IPS DF 4.7 (cell line): ENCODE data around the gene DLG5.

Source experiments
- DNase-seq: peaks from one replicate; pipeline ENCODE4 v3.0.0-alpha.2; 2013; ENCODE audit warnings: low spot score; ENCODE audit errors: extremely low read depth

Gene DLG5

GRCh38 chr10:77944519-77944918, 18.0 kb upstream of the DLG5 start:
- DNase-seq: no peak

GRCh38 chr10:77943121-77943901, 16.8 kb upstream of the DLG5 start:
- no peak for DNase-seq

- no peak for DNase-seq
Measured at GRCh38 chr10:77941790-77942189, 15.2 kb upstream of the DLG5 start.

- no peak for DNase-seq
Measured at GRCh38 chr10:77940627-77941026, 14.1 kb upstream of the DLG5 start.

DNA sequence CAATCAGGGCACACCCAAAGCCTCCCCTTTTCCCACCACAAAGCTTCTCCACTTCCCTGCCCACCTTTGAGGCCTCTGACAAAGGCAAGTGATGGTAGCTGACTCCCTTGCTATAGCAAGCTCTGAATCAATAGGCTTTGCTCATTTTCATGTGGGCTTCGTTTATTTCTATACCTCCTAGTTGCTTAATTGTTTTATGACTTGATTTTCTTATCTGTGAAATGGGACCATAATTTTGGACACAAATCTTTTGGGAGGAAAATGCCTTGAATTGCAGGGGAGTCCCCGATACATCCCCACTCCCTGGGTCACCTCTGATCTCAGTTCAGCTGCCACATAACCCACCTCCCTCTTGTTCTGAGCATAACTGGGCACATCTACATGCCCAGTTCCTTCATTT, 13.7 kb upstream of the DLG5 start:
- DNase-seq: no peak

DNA sequence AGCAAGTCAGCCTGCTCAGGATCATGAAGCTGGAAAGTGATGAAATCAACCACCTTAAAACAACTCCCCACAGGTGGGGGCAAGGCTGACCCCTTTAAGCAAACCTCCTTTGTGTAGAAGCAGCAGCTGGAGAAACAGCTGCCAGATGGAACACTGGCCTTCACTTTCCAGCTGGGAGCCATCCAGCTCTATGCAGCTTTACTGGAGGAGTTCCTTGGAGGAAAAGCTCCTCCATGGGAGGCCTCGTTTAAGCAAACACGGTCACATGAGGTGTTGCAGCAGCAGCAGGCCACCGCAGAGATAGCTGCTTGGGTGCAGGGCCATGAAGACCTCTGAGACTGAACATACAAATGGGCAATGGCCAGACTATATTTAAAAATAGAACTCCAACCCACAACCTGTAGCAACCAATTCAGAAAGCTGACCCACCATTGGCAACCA, 13.0 kb upstream of the DLG5 start:
- DNase-seq: no peak

GRCh38 chr10:77936697-77937567, 10.4 kb upstream of the DLG5 start:
- no peak for DNase-seq

DNA sequence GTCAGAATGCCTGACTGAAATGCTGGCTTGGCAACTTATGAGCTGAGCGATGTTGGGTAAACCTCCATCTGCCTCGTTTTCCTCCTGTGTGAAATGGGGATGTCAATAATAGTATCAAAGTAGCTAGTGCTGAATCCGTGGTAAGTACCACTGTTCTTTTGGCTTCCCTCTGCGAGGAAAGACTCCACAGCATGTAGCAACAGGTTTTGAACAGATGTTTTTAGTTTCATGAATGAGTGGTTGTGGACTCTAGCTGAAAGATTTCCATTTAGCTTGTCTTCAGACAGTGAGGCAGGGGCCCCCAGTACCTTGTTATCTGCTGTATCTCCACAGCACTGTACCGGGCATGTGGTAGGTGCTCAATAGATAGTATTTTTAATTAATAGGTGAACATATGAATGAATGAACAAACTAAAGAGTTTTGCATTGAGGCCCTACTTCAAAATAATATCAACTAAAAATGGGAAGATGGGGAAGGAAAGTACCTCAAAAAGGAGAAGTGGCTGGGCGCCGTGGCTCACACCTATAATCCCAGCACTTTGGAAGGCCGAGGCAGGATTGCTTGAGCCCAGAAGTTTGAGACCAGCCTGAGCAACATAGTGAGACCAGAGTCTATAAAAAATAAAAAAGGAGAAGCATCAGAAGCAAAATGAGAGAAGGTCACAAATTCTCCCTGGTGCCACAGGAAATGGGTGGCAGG, 5.6 kb upstream of the DLG5 start:
- DNase-seq: no peak

DNA sequence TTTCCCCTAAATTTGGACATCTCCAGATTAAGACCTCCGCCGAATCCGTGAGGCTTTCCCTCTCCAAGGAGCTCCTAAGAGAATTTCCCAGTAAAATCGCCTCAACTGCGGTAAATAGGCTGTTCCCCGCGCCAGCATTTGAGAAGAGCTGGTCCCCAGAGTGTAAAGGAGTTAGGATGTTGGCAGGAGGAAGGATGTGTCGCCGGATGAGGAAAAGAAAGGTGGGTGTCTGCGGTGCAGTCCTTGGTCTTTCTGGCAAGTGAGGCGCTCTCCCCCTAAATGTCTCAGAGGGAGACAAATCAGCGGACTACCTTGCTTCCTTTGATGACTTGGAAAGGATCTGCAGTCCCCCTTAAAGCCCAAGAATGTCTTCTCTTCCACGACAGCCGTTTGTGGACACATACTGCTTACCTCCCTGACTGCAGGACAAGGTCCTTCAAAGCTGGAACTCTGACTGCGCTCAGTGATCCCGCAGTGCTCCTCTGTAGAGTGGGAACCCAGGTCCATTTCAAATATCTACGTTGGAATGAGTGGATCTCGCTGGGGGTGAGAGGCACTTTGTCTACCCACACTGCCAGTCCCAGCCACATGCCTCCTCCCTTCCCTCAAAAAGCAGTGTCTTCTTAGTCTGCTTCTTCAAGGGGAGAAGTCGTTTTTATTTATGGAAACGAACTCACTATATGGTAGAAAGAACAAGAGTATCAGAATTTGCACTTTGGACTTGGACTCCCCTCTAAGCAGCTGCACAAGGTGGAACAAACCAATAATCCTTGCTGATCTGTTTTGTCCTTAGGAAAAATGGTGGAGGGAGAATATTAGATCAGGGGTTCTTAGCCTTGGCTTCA, 1.1 kb upstream of the DLG5 start:
- no peak for DNase-seq

GRCh38 chr10:77925795-77926565, 575 bp downstream of the DLG5 start:
- no peak for DNase-seq

GRCh38 chr10:77925410-77925794, 1.2 kb downstream of the DLG5 start:
- DNase-seq: no peak

GRCh38 chr10:77922566-77923179, 3.9 kb downstream of the DLG5 start:
- no peak for DNase-seq

DNA sequence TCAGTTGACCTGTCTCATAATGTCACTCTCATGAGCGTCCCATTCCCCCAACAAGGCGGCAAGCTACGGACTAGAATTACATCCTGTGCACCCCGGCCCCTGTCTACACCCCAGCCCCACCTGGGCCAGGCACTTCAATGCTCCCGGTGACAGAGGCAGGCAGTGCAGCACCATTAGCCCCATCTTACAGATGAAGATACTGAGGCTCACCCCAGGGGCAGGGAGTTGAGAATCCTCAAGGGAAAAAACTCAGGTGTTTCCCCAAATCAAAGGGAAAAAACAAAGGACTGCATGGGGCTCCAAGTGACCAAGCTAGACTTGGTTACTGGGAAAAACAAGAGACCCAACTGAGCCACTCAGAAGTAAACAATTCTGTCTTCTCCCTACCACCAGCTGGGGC, 4.5 kb downstream of the DLG5 start:
- no peak for DNase-seq

GRCh38 chr10:77921395-77921794, 5.2 kb downstream of the DLG5 start:
- no peak for DNase-seq

DNA sequence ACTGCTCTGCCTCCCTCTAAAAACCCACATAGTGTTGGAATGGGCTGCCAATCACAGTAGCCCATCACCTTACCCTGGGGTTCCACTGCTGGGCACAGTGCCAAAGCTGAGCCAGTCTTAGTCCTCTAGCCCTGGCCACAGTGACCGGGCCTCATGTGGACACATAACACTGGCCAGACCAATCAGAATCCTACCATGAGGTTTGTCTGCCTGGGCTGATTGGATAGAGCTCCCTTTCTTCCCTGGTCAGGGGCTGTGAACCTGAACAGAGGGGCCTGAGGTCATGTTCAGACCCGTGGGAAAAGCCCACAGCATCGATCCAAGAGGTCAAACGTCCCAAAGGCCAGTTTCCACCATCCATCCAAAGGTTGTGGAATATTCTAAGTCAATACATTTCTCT, 6.1 kb downstream of the DLG5 start:
- no peak for DNase-seq

DNA sequence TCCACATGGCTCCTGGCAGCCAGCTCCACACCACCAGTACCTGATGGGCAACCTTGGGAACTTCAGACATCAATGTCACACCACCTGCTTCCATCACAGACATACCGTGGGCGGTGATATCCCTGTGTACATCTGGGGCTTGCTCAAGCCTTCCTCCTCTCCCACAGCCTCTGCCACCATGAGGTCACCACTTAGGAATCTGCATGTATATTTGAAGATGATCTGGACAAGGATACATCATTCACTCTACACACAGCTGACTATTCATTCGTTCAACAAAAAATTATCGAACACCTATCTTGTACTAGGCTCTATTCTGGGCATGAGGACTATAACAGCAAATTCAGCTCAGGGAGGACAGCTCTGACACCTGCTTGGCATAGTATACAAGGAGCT, 6.8 kb downstream of the DLG5 start:
- no peak for DNase-seq

GRCh38 chr10:77915319-77916105, 11.0 kb downstream of the DLG5 start:
- no peak for DNase-seq

- DNase-seq: no peak
Measured at GRCh38 chr10:77913090-77913489, 13.5 kb downstream of the DLG5 start.

DNA sequence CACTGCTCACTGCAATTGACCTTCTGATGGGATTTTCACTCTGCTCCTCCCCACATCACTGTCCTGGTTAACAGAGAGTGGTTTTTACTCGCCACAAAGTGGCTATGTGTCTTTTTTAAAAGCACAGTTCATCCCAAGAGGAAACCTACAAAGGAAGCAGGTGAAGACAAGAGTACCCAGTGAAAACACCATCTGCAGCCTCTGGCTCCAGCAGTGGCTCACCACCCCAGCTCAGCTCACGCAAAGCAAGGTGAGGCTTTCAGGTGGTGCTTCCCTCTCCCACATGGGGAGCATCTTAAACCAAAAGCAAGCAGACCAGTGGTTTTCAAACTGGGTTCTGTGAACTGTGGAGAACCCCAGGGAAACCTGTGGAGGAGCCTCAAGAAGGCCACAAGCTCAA, 14.0 kb downstream of the DLG5 start:
- DNase-seq: no peak
